HepG2 (cell line): ENCODE data around the gene SRSF2. TPM values are rescaled to one million over a fixed set of nuclear protein-coding genes. Genes with fewer than 3 reads are reported as not detected.

ENCODE experiments used
- ATAC-seq: fragments of 200-7000 bp; cut with Tn5 transposase; 3 replicates; pipeline ENCODE4 v1.9.1; 2020; ENCODE audit warnings: mild to moderate bottlenecking, moderate library complexity
- BruUV-seq: library from RNA; stranded (reverse); fragments of 400-500 nt; replicated peaks from 2 replicates; lab custom pipeline; 2021; lab: Mats Ljungman, UMichigan
- CTCF ChIA-PET: fragments of 300-600 bp; formaldehyde crosslinking; extraction: SDS; loops from one replicate; lab custom pipeline; 2021; ENCODE audit warnings: low total read pairs, inconsistent platforms, low intra/inter-chr PET ratio; lab: Yijun Ruan, JAX
- POLR2A ChIA-PET: fragments of 350-600 bp; sonication (Branson Sonifier 250); formaldehyde crosslinking; loops from one replicate; lab custom pipeline; 2020; ENCODE audit warnings: antibody characterized with exemption, inconsistent platforms; lab: Yijun Ruan, JAX
- DNase-seq: peaks from one replicate; pipeline ENCODE4 v3.0.0-alpha.2; 2015; ENCODE audit warnings: low spot score
- FAIRE-seq: peaks from 3 replicates; lab custom pipeline; 2011; peaks lifted over from hg19 to GRCh38; lab: Jason Lieb, UNC
- H2AFZ ChIP-seq: one replicate; pipeline ENCODE4 v1.6.1; 2011; ENCODE audit warnings: low read length, inconsistent platforms
- H3K27ac ChIP-seq: fragments of 300-600 bp; 3 replicates; pipeline ENCODE4 v1.8.0; 2011; ENCODE audit warnings: mixed run types, mild to moderate bottlenecking, mixed read lengths, low read length, inconsistent platforms; ENCODE audit not compliant: insufficient read depth; ENCODE audit errors: extremely low read length
- H3K27me3 ChIP-seq, 2 experiments: fragments of 200-600 bp in 1 of 2; 2 replicates in 1 of 2; 3 replicates in 1 of 2; pipeline versions ENCODE4 v1.6.0 to v1.8.0; 2011; ENCODE audit warnings: low read length in 2 of 2, mild to moderate bottlenecking in 2 of 2, moderate library complexity in 2 of 2, inconsistent platforms in 1 of 2; ENCODE audit not compliant: insufficient read depth in 2 of 2, control insufficient read depth in 1 of 2
- H3K36me3 ChIP-seq, 2 experiments: fragments of 200-600 bp in 1 of 2; replicated peaks in 1 of 2; 2 replicates in 1 of 2; 3 replicates in 1 of 2; pipeline versions ENCODE4 v1.5.1 to v1.8.0; 2011; ENCODE audit warnings: low read length in 2 of 2, inconsistent platforms in 1 of 2; ENCODE audit not compliant: insufficient read depth in 2 of 2, control insufficient read depth in 1 of 2
- H3K4me1 ChIP-seq: 2 replicates; pipeline ENCODE4 v1.5.1; 2012; ENCODE audit warnings: low read length, inconsistent platforms; ENCODE audit not compliant: insufficient read depth
- H3K4me2 ChIP-seq: 2 replicates; pipeline ENCODE4 v1.6.0; 2011; ENCODE audit warnings: low read depth, low read length, inconsistent platforms
- H3K4me3 ChIP-seq, 3 experiments: fragments of 200-600 bp in 1 of 3; sonication (generic), shearing (Covaris generic) in 1 of 3; replicated peaks in 1 of 3; 2 replicates each; pipeline ENCODE4 v1.5.1; 2011 to 2016; ENCODE audit warnings: low read length in 3 of 3, inconsistent platforms in 2 of 3, low read depth in 2 of 3, mild to moderate bottlenecking in 2 of 3, control low read depth in 1 of 3, mixed read lengths in 1 of 3; ENCODE audit not compliant: insufficient read depth in 1 of 3
- H3K79me2 ChIP-seq: one replicate; pipeline ENCODE4 v1.6.1; 2011; ENCODE audit warnings: low read length, inconsistent platforms; ENCODE audit not compliant: insufficient read depth
- H3K9ac ChIP-seq: 2 replicates; pipeline ENCODE4 v1.6.0; 2011; ENCODE audit warnings: mild to moderate bottlenecking, low read depth, low read length, inconsistent platforms; ENCODE audit not compliant: insufficient read depth
- H3K9me3 ChIP-seq: 2 replicates; pipeline ENCODE4 v1.5.1; 2012; ENCODE audit warnings: mild to moderate bottlenecking, low read length
- H4K20me1 ChIP-seq: 2 replicates; pipeline ENCODE4 v1.6.0; 2011; ENCODE audit warnings: inconsistent platforms, mild to moderate bottlenecking, low read length, moderate library complexity; ENCODE audit not compliant: insufficient read depth
- FOXK1 ChIP-seq: sonication (generic); formaldehyde crosslinking; IDR thresholded peaks from 2 replicates; pipeline ENCODE4 v1.4.0; 2020; ENCODE audit warnings: low read depth, missing genetic modification reagents, borderline replicate concordance
- HES4 ChIP-seq: sonication (generic); formaldehyde crosslinking; IDR thresholded peaks from 2 replicates; pipeline ENCODE4 v1.9.0; 2021; ENCODE audit warnings: mild to moderate bottlenecking, missing genetic modification reagents, borderline replicate concordance
- MZF1 ChIP-seq: sonication (generic); formaldehyde crosslinking; IDR thresholded peaks from 2 replicates; pipeline ENCODE4 v1.8.1; 2023; ENCODE audit warnings: mild to moderate bottlenecking, missing genetic modification reagents, borderline replicate concordance
- NFIC ChIP-seq: IDR thresholded peaks from 2 replicates; pipeline ENCODE4 v1.6.1; 2012; ENCODE audit warnings: mild to moderate bottlenecking, low read length, inconsistent platforms
- NRL ChIP-seq: sonication (generic); formaldehyde crosslinking; IDR thresholded peaks from 2 replicates; pipeline ENCODE4 v1.5.0; 2020; ENCODE audit warnings: missing genetic modification reagents, mild to moderate bottlenecking, moderate library complexity, borderline replicate concordance
- RFXANK ChIP-seq: IDR thresholded peaks from 2 replicates; pipeline ENCODE4 v1.6.1; 2016
- SP2 ChIP-seq: sonication (generic); formaldehyde crosslinking; IDR thresholded peaks from 2 replicates; pipeline ENCODE4 v1.5.1; 2020; ENCODE audit warnings: mild to moderate bottlenecking, missing genetic modification reagents
- U2AF2 ChIP-seq: fragments of 200-400 bp; formaldehyde crosslinking; IDR thresholded peaks from 2 replicates; pipeline ENCODE4 v1.6.1; 2017; ENCODE audit warnings: low read depth, mild to moderate bottlenecking, low read length
- USF2 ChIP-seq, 2 experiments: sonication (generic) in 1 of 2; formaldehyde crosslinking in 1 of 2; IDR thresholded peaks; 2 replicates each; pipeline versions ENCODE4 v1.5.1 to v1.6.1; 2011 to 2020; ENCODE audit warnings: borderline replicate concordance in 1 of 2, low read depth in 1 of 2, low read length in 1 of 2, mild to moderate bottlenecking in 1 of 2, missing genetic modification reagents in 1 of 2, moderate library complexity in 1 of 2
- ZFP90 ChIP-seq: sonication (generic); formaldehyde crosslinking; IDR thresholded peaks from 2 replicates; pipeline ENCODE4 v1.8.0; 2022; ENCODE audit warnings: missing genetic modification reagents, mild to moderate bottlenecking, inconsistent platforms, borderline replicate concordance
- ZNF124 ChIP-seq: sonication (generic); formaldehyde crosslinking; IDR thresholded peaks from 2 replicates; pipeline ENCODE4 v1.4.0; 2020; ENCODE audit warnings: missing genetic modification reagents
- ZNF17 ChIP-seq: sonication (generic); formaldehyde crosslinking; IDR thresholded peaks from 2 replicates; pipeline ENCODE4 v1.5.0; 2020; ENCODE audit warnings: mild to moderate bottlenecking, missing genetic modification reagents
- ZNF253 ChIP-seq: sonication (generic); formaldehyde crosslinking; IDR thresholded peaks from 2 replicates; pipeline ENCODE4 v1.8.0; 2022; ENCODE audit warnings: mild to moderate bottlenecking, missing genetic modification reagents, borderline replicate concordance
- ZNF614 ChIP-seq: IDR thresholded peaks from 2 replicates; pipeline ENCODE4 v1.6.1; 2018; ENCODE audit warnings: missing biosample characterization, missing genetic modification reagents, inconsistent platforms, borderline replicate concordance
- ZNF639 ChIP-seq: conservative IDR thresholded peaks from 2 replicates; pipeline ENCODE4 v1.6.1; 2018; ENCODE audit warnings: missing genetic modification reagents
- in situ Hi-C: cut with HindIII; loops from 2 replicates; pipeline ENCODE4 v1.10.0; 2017; ENCODE audit warnings: low pct_unique_long_range_greater_than_20kb; ENCODE audit not compliant: extremely low pct_ligation_motif_present
- intact Hi-C: fragments of 100-400 bp; cut with micrococcal nuclease; formaldehyde crosslinking; loops from one replicate; pipeline ENCODE4 v1.10.0; 2022; ENCODE audit not compliant: unreplicated experiment
- polyA plus RNA-seq, 8 experiments: library from polyadenylated mRNA; depleted of rRNA in 3 of 8; stranded (reverse) in 7 of 8; unstranded in 1 of 8; fragments of >200 nt; fragmentation: Illumina TruSeq in 4 of 8; extraction: Trizol in 4 of 8; gene quantifications; 2 replicates each; pipeline versions ENCODE4 v1.2.1 to v1.2.3, GENCODE V29; 2011 to 2016; ENCODE audit warnings: low read depth in 4 of 8, missing spikeins in 1 of 8, mixed read lengths in 1 of 8; ENCODE audit not compliant: insufficient read depth in 1 of 8
- total RNA-seq, 5 experiments: library from RNA; depleted of rRNA; stranded (reverse); fragments of >200 nt; fragmentation: Illumina TruSeq; extraction: Trizol; gene quantifications; 2 replicates each; pipeline ENCODE4 v1.2.3, GENCODE V29; 2016; ENCODE audit warnings: low read depth in 1 of 5

The SRSF2 gene
- total and polyA plus RNA-seq, 2 of the 13 experiments (the other 11 are each of a cell fraction or from before 2014, with no cell fraction given) = 306 to 319 TPM

GRCh38 chr17:76742958-76743357, 5.8 kb upstream of the SRSF2 start:
- no peak overlapping the region for H3K27ac ChIP-seq
- H4K20me1 ChIP-seq = no peaks in the 10 kb centered on the region
- ChIA-PET CTCF (no interaction called here), POLR2A (no interaction called here)
- H3K4me1 ChIP-seq = peaks cover 21% of the 10 kb centered on the region
- no peak for TF ChIP-seq FOXK1 (CRISPR knock-in tag)
- no peak for TF ChIP-seq U2AF2
- TF ChIP-seq SP2 (CRISPR knock-in tag) = no peak
- no peak for TF ChIP-seq NFIC
- TF ChIP-seq ZNF124 = no peak
- TF ChIP-seq ZNF17 = no peak
- TF ChIP-seq ZNF614 (CRISPR knock-in tag) = no peak
- no peak for TF ChIP-seq USF2 (IDR thresholded peaks at IDR 0.05; ENCODE audit: low read depth, low read length)
- no peak for TF ChIP-seq USF2 (CRISPR knock-in tag; IDR thresholded peaks at IDR 0.05; ENCODE audit: borderline replicate concordance)
- TF ChIP-seq ZFP90 (CRISPR knock-in tag) = no peak
- TF ChIP-seq ZNF639 = no peak
- no peak for TF ChIP-seq NRL (CRISPR knock-in tag)
- TF ChIP-seq RFXANK (CRISPR knock-in tag) = no peak
- no peak for TF ChIP-seq ZNF253 (CRISPR knock-in tag)
- TF ChIP-seq HES4 (CRISPR knock-in tag) = no peak
- no peak for TF ChIP-seq MZF1 (CRISPR knock-in tag)
- DNase-seq (no peak), ATAC-seq (no peak), FAIRE-seq (no peak)
- H3K9ac ChIP-seq = no peak overlapping the region
- H3K79me2 ChIP-seq = peaks cover 17% of the 10 kb centered on the region
- H3K27me3 ChIP-seq = peaks cover 0 to 3% of the 10 kb centered on the region in 2 experiments; a peak in 1 of 5 replicates
- in situ Hi-C loops (no loop called here), intact Hi-C loops (no loop called here)
- peaks cover 13 to 35% of the 10 kb centered on the region in 2 experiments for H3K36me3 ChIP-seq
- H2AFZ ChIP-seq = no peak overlapping the region
- H3K4me3 ChIP-seq = no peak overlapping the region
- H3K9me3 ChIP-seq = no peaks in the 10 kb centered on the region
- no TSS peak for BruUV-seq
- no peak overlapping the region for H3K4me2 ChIP-seq
